DOHH2 (cell line): ENCODE data around the gene DENND11.

Experiments
- CTCF ChIP-seq: fragments of 200-600 bp; sonication (generic); IDR thresholded peaks from one replicate; pipeline ENCODE4 v1.5.1; 2014; ENCODE audit warnings: antibody characterized with exemption, mild to moderate bottlenecking, low read depth, low read length; ENCODE audit not compliant: poor library complexity, severe bottlenecking
- EZH2phosphoT487 ChIP-seq: fragments of 200-600 bp; sonication (generic); IDR thresholded peaks from 2 replicates; pipeline ENCODE4 v1.6.1; 2017; ENCODE audit warnings: borderline replicate concordance, mild to moderate bottlenecking, antibody characterized with exemption, low read length, moderate library complexity, mixed read lengths

DNA sequence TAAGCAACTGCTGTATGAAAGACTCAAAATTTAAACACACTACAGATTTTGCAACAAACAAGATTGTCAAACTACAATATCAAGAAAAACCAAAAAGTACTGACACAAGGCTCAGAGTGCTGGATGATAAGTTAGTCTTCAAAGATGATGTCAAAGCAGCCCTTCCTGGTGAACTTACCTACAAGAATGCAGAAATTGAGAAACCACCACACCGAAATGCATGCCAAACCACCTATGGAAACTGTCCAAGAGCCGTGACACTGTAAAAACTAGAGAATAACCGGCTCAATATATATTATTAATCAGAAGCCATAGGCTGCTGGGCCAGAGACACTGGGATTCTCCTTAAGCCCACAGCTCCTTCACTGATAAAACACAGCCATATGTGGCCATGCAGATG lies 25.3 kb downstream of the DENND11 start:
- TF ChIP-seq CTCF (no peak), EZH2phosphoT487 (no peak)
